ENCODE results near the gene CYB561D1. TPM values are rescaled to one million over a fixed set of nuclear protein-coding genes. Genes with fewer than 3 reads are reported as not detected.
A peak's percentile ranks its signal among the peaks of the same experiment; 100 is the strongest.

Gene CYB561D1
- total and polyA plus RNA-seq, 9 donors = 3.8 to 11.7 (median 9.3) TPM

DNA sequence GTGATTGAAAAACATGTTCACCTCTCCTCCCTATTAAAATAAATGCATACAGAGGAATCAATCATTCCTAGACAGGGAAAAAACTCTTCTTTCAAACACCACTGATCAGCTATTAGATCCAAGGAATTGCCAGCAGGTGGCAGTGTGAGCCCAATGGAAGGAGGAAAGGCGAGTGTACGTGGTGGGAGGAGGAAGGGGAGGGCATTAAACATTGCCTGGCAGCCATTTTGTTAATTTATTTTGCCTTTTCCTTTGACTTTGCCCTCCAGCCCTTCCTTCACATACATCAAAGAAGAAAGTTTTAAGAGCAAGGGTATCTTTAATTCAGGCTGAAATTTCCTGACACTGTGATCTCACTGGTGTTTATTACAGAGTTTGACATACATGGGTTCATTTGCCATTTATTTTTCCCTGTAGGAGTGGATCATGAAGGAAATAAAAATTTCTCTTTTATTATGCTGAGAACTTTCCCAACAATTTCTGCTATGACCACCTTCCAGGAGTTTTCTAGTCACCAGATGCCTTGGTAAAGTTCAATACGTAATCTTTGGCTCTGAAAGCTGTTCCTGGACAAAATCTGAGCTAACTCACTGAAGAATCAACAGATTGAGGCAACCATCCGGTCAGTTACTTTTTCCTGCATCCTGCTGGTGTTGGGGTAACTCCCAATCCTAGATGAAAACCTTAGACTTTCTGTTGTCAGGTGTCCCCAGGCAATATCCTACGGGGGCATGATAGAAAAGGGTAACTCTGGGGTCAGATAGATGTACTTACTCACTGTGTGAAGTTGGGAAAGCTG lies 52.6 kb downstream of the CYB561D1 start:
- H3K27me3 ChIP-seq = no peaks in the 10 kb centered on the region
- H3K4me3 ChIP-seq = no peak overlapping the region
- DNase-seq = peak; percentile 86 to 93 (median 87)
- H3K4me1 ChIP-seq (ENCODE audit: insufficient read depth) = peaks cover 6% of the 10 kb centered on the region
- intact Hi-C loops (cut with DNase I) = loop anchor here (2.0 to 10.0 kb wide), 7 partner anchors 81 to 438 kb away; partner anchors contain the start of gene AHCYL1 (in 1 of the 4)
- no peaks in the 10 kb centered on the region for H3K9me3 ChIP-seq
- TF ChIP-seq, protein P1, sequence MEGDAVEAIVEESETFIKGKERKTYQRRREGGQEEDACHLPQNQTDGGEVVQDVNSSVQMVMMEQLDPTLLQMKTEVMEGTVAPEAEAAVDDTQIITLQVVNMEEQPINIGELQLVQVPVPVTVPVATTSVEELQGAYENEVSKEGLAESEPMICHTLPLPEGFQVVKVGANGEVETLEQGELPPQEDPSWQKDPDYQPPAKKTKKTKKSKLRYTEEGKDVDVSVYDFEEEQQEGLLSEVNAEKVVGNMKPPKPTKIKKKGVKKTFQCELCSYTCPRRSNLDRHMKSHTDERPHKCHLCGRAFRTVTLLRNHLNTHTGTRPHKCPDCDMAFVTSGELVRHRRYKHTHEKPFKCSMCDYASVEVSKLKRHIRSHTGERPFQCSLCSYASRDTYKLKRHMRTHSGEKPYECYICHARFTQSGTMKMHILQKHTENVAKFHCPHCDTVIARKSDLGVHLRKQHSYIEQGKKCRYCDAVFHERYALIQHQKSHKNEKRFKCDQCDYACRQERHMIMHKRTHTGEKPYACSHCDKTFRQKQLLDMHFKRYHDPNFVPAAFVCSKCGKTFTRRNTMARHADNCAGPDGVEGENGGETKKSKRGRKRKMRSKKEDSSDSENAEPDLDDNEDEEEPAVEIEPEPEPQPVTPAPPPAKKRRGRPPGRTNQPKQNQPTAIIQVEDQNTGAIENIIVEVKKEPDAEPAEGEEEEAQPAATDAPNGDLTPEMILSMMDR (IDR thresholded peaks at IDR 0.05) = peak; percentile 79 to 84 (median 80)
- no peak for TF ChIP-seq POLR2A (IDR thresholded peaks at IDR 0.05)
- no peak for TF ChIP-seq EP300 (IDR thresholded peaks at IDR 0.05)
- peak overlapping the region in 1 of 2 donors; percentile 28 for H3K27ac ChIP-seq
- H3K36me3 ChIP-seq = no peaks in the 10 kb centered on the region
- WGBS, 3 donors = 39 to 42% (median 39%) methylated on average over 5 of the region's 5 CpGs

DNA sequence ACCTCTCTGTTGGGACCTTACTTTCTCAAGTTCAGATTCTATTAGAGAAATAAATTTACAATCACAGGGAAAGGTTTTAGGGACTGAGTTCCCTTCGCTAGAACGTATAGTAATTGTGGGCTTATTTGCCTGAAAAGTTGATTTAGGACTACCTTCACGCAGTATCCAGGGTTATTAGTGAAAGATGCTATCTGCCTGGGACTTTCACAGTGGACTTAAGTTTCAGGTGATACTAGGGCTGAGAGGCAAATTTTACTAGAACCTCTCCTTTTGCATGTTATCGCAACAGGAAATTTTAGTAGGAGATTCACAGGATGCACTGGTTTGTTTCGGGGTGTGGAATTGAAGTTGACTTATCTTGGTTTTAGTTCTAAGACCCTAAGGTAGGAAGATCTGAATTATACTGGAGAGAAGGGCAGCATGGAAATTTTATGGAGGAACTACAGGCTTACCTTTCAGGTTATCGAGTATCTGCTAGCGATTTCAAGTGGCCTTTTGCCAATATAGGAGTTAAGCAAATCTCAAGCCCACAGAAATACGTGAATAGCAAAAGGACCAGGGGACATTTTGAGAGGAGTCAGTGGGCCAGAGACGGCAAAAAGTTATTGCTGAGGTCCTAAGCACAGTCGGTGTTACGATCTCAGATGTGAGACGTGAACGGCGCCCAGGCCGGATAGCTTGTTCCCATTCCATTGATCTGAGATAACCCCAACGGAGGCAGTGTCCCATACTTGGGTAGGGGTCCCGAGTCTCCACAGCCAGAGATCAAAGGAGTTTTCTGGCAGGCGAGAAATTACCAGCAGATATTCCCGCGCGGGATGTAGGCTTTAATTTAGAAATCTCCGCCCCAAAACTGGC lies 53.8 kb downstream of the CYB561D1 start:
- peak overlapping the region; percentile 69 to 71 for H3K27ac ChIP-seq
- no peaks in the 10 kb centered on the region for H3K27me3 ChIP-seq
- peak overlapping the region; percentile 63 for H3K4me3 ChIP-seq
- 13 to 15% (median 15%) methylated on average over 22 of the region's 22 CpGs for WGBS, 3 donors
- H3K36me3 ChIP-seq = no peaks in the 10 kb centered on the region
- peak in 3 of 5 donors; percentile 35 to 45 (median 42) for DNase-seq
- H3K4me1 ChIP-seq (ENCODE audit: insufficient read depth) = peaks cover 4% of the 10 kb centered on the region
- no peak for TF ChIP-seq POLR2A (IDR thresholded peaks at IDR 0.05)
- TF ChIP-seq, protein P1 (IDR thresholded peaks at IDR 0.05) = no peak
- no peak for TF ChIP-seq EP300 (IDR thresholded peaks at IDR 0.05)
- no peaks in the 10 kb centered on the region for H3K9me3 ChIP-seq
- intact Hi-C loops (cut with DNase I) = loop anchor here (2.0 to 10.0 kb wide), 7 partner anchors 80 to 437 kb away; partner anchors contain the start of gene AHCYL1 (in 1 of the 4)

DNA sequence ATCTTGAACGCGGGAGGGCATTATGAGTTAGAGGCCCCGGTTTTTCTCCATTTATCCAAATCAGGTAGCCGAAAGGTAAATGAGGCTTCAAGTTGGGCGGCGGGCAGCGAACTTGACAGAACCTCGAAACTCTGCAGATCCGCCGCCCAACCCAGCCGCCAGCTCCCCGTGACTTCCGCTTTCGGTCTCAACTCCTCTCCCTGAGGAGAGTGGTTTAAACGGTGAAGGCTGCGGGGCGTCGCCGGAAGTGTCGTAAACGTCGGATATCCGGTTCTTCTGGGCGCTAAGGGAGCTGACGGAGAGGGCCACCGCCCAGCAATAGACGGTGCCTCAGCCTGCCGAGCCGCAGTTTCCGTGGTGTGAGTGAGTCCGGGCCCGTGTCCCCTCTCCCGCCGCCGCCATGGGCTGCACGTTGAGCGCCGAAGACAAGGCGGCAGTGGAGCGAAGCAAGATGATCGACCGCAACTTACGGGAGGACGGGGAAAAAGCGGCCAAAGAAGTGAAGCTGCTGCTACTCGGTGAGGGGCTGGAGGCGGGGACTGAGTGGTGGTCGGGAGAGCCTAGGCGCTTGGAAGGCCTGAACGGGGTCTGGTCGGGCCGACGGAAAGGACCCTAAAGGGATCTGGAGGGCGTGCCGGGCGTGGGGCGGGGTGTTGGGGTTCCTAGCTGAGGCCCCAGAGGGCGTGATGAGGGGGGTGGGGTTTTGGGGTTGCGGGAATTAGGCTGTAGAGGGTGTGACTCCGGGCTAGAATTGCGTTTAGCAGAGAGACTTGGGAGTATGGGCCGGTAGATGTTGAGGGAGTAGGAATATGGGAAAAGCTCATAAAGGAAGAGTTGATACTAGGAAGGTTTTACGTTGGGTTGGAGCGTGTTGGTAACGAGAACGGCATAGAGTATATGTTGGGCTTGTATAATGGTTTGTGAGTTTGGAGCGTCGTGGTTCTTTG lies 54.7 kb downstream of the CYB561D1 start, which contains the start of gene GNAI3:
TSS of gene GNAI3 (plus strand) at position 295 of the 947 bp plus-strand sequence. CDS start at position 401, 106 bp downstream.
- no peaks in the 10 kb centered on the region for H3K36me3 ChIP-seq
- intact Hi-C loops (cut with DNase I) = loop anchor here (5.0 to 10.0 kb wide), 6 partner anchors 79 to 436 kb away; partner anchors contain the start of gene AHCYL1 (in 1 of the 4)
- H3K27ac ChIP-seq = peak within 1 kb of the TSS; percentile 69 to 71
- peaks cover 4% of the 10 kb centered on the region for H3K4me1 ChIP-seq (ENCODE audit: insufficient read depth)
- no peaks in the 10 kb centered on the region for H3K9me3 ChIP-seq
- no peaks in the 10 kb centered on the region for H3K27me3 ChIP-seq
- TF ChIP-seq POLR2A (IDR thresholded peaks at IDR 0.05) (peak; percentile 98), EP300 (IDR thresholded peaks at IDR 0.05) (no peak)
- peak within 1 kb of the TSS; percentile 63 for H3K4me3 ChIP-seq
- peak; percentile 93 to 97 (median 95) for DNase-seq
- WGBS, 3 donors = 0 to 1% (median 1%) methylated on average over 64 to 68 of the region's 68 CpGs

Other genes with a start within 250 kb of the CYB561D1 start
- 10 to 100 TPM in 2 of 7 donors, 1 to 10 TPM in 5; 2.2 to 17.1 (median 6.6) TPM for gene CELSR2, start 244.6 kb upstream of the CYB561D1 start, total RNA-seq
- 1 to 10 TPM in 1 of 2 donors, under 1 TPM in 1; 0.90 to 1.3 TPM for gene CELSR2, start 244.6 kb upstream of the CYB561D1 start, polyA plus RNA-seq
- gene PSRC1, start 210.9 kb upstream of the CYB561D1 start, total RNA-seq = 1 to 10 TPM; 1.0 to 8.1 (median 4.5) TPM
- 1 to 10 TPM; 5.3 to 5.9 TPM for gene PSRC1, start 210.9 kb upstream of the CYB561D1 start, polyA plus RNA-seq
- under 1 TPM in 1 of 7 donors, not detected in 6; 0.38 TPM for gene MYBPHL, start 187.1 kb upstream of the CYB561D1 start, total RNA-seq
- gene MYBPHL, start 187.1 kb upstream of the CYB561D1 start, polyA plus RNA-seq = not detected
- 10 to 100 TPM in 4 of 7 donors, 1 to 10 TPM in 3; 4.3 to 37.0 (median 16.0) TPM for gene SORT1, start 96.2 kb upstream of the CYB561D1 start, total RNA-seq
- 10 to 100 TPM in 1 of 2 donors, 1 to 10 TPM in 1; 7.9 to 32.2 TPM for gene SORT1, start 96.2 kb upstream of the CYB561D1 start, polyA plus RNA-seq
- gene PSMA5, start 67.6 kb upstream of the CYB561D1 start, total RNA-seq = 10 to 100 TPM; 19.4 to 52.0 (median 42.2) TPM
- 10 to 100 TPM; 37.7 to 38.1 TPM for gene PSMA5, start 67.6 kb upstream of the CYB561D1 start, polyA plus RNA-seq
- gene SYPL2, start 27.5 kb upstream of the CYB561D1 start, total RNA-seq = 1 to 10 TPM in 6 of 7 donors, under 1 TPM in 1; 0.31 to 4.4 (median 2.4) TPM
- 1 to 10 TPM in 1 of 2 donors, under 1 TPM in 1; 0.81 to 5.1 TPM for gene SYPL2, start 27.5 kb upstream of the CYB561D1 start, polyA plus RNA-seq
- 1 to 10 TPM; 3.6 to 8.8 (median 6.7) TPM for gene ATXN7L2, start 10.2 kb upstream of the CYB561D1 start, total RNA-seq
- gene ATXN7L2, start 10.2 kb upstream of the CYB561D1 start, polyA plus RNA-seq = 1 to 10 TPM in 1 of 2 donors, under 1 TPM in 1; 0.98 to 6.5 TPM
- gene AMIGO1, start 15.6 kb downstream of the CYB561D1 start, total RNA-seq = 10 to 100 TPM in 5 of 7 donors, 1 to 10 TPM in 2; 7.4 to 16.1 (median 10.8) TPM
- 10 to 100 TPM in 1 of 2 donors, 1 to 10 TPM in 1; 6.3 to 18.0 TPM for gene AMIGO1, start 15.6 kb downstream of the CYB561D1 start, polyA plus RNA-seq
- not detected for gene GPR61, start 45.8 kb downstream of the CYB561D1 start, total RNA-seq
- under 1 TPM in 1 of 2 donors, not detected in 1; 0.25 TPM for gene GPR61, start 45.8 kb downstream of the CYB561D1 start, polyA plus RNA-seq
- gene GNAI3, start 54.5 kb downstream of the CYB561D1 start, total RNA-seq = 1 to 10 TPM; 3.3 to 6.2 (median 4.8) TPM
- 1 to 10 TPM; 3.0 to 4.9 TPM for gene GNAI3, start 54.5 kb downstream of the CYB561D1 start, polyA plus RNA-seq
- not detected for gene GNAT2, start 125.5 kb downstream of the CYB561D1 start, total RNA-seq
- not detected for gene GNAT2, start 125.5 kb downstream of the CYB561D1 start, polyA plus RNA-seq
- 10 to 100 TPM; 40.5 to 86.0 (median 64.8) TPM for gene AMPD2, start 125.7 kb downstream of the CYB561D1 start, total RNA-seq
- gene AMPD2, start 125.7 kb downstream of the CYB561D1 start, polyA plus RNA-seq = 10 to 100 TPM; 19.4 to 25.7 TPM
- 10 to 100 TPM; 23.0 to 91.8 (median 47.2) TPM for gene GSTM4, start 162.0 kb downstream of the CYB561D1 start, total RNA-seq
- gene GSTM4, start 162.0 kb downstream of the CYB561D1 start, polyA plus RNA-seq = 100 to 1,000 TPM in 1 of 2 donors, 10 to 100 TPM in 1; 43.3 to 116 TPM
- 100 to 1,000 TPM; 101 to 318 (median 195) TPM for gene GSTM2, start 174.0 kb downstream of the CYB561D1 start, total RNA-seq
- 100 to 1,000 TPM; 202 to 209 TPM for gene GSTM2, start 174.0 kb downstream of the CYB561D1 start, polyA plus RNA-seq
- 100 to 1,000 TPM in 2 of 7 donors, 10 to 100 TPM in 1, under 1 TPM in 1, not detected in 3; 0.32 to 482 (median 153) TPM for gene GSTM1, start 193.7 kb downstream of the CYB561D1 start, total RNA-seq
- gene GSTM1, start 193.7 kb downstream of the CYB561D1 start, polyA plus RNA-seq = 100 to 1,000 TPM; 169 to 193 TPM
- 100 to 1,000 TPM in 3 of 7 donors, 10 to 100 TPM in 4; 18.8 to 183 (median 95.8) TPM for gene GSTM5, start 218.2 kb downstream of the CYB561D1 start, total RNA-seq
- gene GSTM5, start 218.2 kb downstream of the CYB561D1 start, polyA plus RNA-seq = 100 to 1,000 TPM; 101 to 259 TPM
- gene GSTM3, start 246.9 kb downstream of the CYB561D1 start, total RNA-seq = 100 to 1,000 TPM in 5 of 7 donors, 10 to 100 TPM in 2; 75.8 to 278 (median 135) TPM
- gene GSTM3, start 246.9 kb downstream of the CYB561D1 start, polyA plus RNA-seq = 100 to 1,000 TPM; 229 to 234 TPM